Measurements from ENCODE around the gene COMMD1. TPM values are rescaled to one million over a fixed set of nuclear protein-coding genes. Genes with fewer than 3 reads are reported as not detected.

COMMD1 gene
- polyA plus RNA-seq, 1 of the 3 experiments (the other 2 are of a cell fraction) = 32.5 TPM

DNA sequence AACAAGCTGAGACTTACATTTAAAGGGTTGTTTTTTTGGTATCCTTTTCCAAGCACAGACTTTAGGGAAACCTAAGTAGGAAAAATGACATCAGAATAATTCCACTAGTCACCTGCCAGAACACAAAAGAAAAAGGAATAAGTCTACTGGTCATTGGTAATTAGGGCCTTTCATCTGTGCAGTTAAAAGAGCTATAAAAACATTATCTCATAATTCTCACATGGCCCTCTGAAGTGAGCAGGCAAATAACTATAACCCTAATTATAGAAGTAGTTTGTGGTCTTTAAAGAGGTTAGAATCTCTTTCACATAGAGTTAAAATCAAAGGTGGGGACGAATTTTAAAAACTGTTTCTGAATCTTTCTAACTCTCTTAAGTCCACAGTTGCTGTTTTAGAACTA, 179.3 kb downstream of the COMMD1 start:
- no peak overlapping the region for H3K27ac ChIP-seq (ENCODE audit: low read depth in 2 of 2, low read length in 1 of 2)
- TF ChIP-seq CHD2 (IDR thresholded peaks at IDR 0.05; ENCODE audit: low read length, partially characterized antibody) = no peak
- TF ChIP-seq, protein P1, sequence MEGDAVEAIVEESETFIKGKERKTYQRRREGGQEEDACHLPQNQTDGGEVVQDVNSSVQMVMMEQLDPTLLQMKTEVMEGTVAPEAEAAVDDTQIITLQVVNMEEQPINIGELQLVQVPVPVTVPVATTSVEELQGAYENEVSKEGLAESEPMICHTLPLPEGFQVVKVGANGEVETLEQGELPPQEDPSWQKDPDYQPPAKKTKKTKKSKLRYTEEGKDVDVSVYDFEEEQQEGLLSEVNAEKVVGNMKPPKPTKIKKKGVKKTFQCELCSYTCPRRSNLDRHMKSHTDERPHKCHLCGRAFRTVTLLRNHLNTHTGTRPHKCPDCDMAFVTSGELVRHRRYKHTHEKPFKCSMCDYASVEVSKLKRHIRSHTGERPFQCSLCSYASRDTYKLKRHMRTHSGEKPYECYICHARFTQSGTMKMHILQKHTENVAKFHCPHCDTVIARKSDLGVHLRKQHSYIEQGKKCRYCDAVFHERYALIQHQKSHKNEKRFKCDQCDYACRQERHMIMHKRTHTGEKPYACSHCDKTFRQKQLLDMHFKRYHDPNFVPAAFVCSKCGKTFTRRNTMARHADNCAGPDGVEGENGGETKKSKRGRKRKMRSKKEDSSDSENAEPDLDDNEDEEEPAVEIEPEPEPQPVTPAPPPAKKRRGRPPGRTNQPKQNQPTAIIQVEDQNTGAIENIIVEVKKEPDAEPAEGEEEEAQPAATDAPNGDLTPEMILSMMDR (IDR thresholded peaks at IDR 0.05) = no peak
- TF ChIP-seq ELF1 (IDR thresholded peaks at IDR 0.05) = no peak
- H3K4me3 ChIP-seq (ENCODE audit: low read depth in 2 of 2, low read length in 1 of 2) = no peak overlapping the region
- no peaks in the 10 kb centered on the region for H3K9me3 ChIP-seq
- H3K9ac ChIP-seq = no peak overlapping the region
- POLR2A ChIA-PET = no interaction called here
- no peaks in the 10 kb centered on the region for H3F3A ChIP-seq (replicated peaks; ENCODE audit: insufficient read depth)
- H3K4me1 ChIP-seq (ENCODE audit: control insufficient read depth in 1 of 2, insufficient read depth in 2 of 2, low read depth in 1 of 2, low read length in 1 of 2) = no peaks in the 10 kb centered on the region
- 56% methylated on average over 1 of the region's 1 CpG for WGBS (ENCODE audit: low lambda C conversion rate)
- no peaks in the 10 kb centered on the region for H3K27me3 ChIP-seq (ENCODE audit: insufficient read depth)
- no peaks in the 10 kb centered on the region for H4K20me1 ChIP-seq (ENCODE audit: insufficient read depth)
- H2AFZ ChIP-seq (ENCODE audit: low read depth) = no peak overlapping the region
- no peak for DNase-seq
- no peaks in the 10 kb centered on the region for H3K79me2 ChIP-seq (ENCODE audit: insufficient read depth)
- no peaks in the 10 kb centered on the region for H3K36me3 ChIP-seq (replicated peaks in 1 of 2; ENCODE audit: control insufficient read depth in 1 of 2, insufficient read depth in 2 of 2, low read length in 1 of 2)
- CTCF ChIA-PET = no interaction called here
- no peaks in the 10 kb centered on the region for H3K9me2 ChIP-seq
- no peak overlapping the region for H3K4me2 ChIP-seq

DNA sequence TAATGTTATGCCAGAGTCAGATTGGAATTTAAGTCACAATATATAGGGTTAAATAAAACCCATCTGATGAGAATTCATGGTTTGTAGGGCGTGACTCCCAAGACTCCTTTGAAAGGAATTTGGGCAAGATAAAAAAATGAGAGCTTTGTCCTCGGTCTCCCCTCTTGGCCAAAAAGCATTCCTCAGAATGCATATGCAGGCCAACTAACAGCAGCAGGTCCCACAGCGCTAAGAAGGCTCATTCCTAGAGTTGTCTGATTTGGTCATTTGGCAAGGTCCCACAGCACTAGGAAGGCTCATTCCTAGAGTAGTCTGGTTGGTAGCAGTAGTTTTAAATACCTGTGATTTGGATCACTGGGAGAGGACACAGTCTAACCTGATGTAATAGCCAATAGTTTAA, 184.2 kb downstream of the COMMD1 start:
- POLR2A ChIA-PET = no interaction called here
- TF ChIP-seq, protein P2, sequence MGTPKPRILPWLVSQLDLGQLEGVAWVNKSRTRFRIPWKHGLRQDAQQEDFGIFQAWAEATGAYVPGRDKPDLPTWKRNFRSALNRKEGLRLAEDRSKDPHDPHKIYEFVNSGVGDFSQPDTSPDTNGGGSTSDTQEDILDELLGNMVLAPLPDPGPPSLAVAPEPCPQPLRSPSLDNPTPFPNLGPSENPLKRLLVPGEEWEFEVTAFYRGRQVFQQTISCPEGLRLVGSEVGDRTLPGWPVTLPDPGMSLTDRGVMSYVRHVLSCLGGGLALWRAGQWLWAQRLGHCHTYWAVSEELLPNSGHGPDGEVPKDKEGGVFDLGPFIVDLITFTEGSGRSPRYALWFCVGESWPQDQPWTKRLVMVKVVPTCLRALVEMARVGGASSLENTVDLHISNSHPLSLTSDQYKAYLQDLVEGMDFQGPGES (IDR thresholded peaks at IDR 0.05; ENCODE audit: low read depth, low read length) = no peak
- TF ChIP-seq SMC3 (IDR thresholded peaks at IDR 0.05; ENCODE audit: low read depth, low read length) = no peak
- no peaks in the 10 kb centered on the region for H3K9me3 ChIP-seq
- H3K27me3 ChIP-seq (ENCODE audit: insufficient read depth) = no peaks in the 10 kb centered on the region
- 92% methylated on average over 3 of the region's 3 CpGs for WGBS (ENCODE audit: low lambda C conversion rate)
- no peaks in the 10 kb centered on the region for H3F3A ChIP-seq (replicated peaks; ENCODE audit: insufficient read depth)
- H3K27ac ChIP-seq (ENCODE audit: low read depth in 2 of 2, low read length in 1 of 2) = no peak overlapping the region
- H3K36me3 ChIP-seq (replicated peaks in 1 of 2; ENCODE audit: control insufficient read depth in 1 of 2, insufficient read depth in 2 of 2, low read length in 1 of 2) = no peaks in the 10 kb centered on the region
- H3K4me1 ChIP-seq (ENCODE audit: control insufficient read depth in 1 of 2, insufficient read depth in 2 of 2, low read depth in 1 of 2, low read length in 1 of 2) = no peaks in the 10 kb centered on the region
- no peak overlapping the region for H3K4me2 ChIP-seq
- H3K4me3 ChIP-seq (ENCODE audit: low read depth in 2 of 2, low read length in 1 of 2) = no peak overlapping the region
- H3K79me2 ChIP-seq (ENCODE audit: insufficient read depth) = no peaks in the 10 kb centered on the region
- DNase-seq = no peak
- no peaks in the 10 kb centered on the region for H4K20me1 ChIP-seq (ENCODE audit: insufficient read depth)
- no peak overlapping the region for H2AFZ ChIP-seq (ENCODE audit: low read depth)
- CTCF ChIA-PET = no interaction called here
- no peaks in the 10 kb centered on the region for H3K9me2 ChIP-seq
- no peak overlapping the region for H3K9ac ChIP-seq

DNA sequence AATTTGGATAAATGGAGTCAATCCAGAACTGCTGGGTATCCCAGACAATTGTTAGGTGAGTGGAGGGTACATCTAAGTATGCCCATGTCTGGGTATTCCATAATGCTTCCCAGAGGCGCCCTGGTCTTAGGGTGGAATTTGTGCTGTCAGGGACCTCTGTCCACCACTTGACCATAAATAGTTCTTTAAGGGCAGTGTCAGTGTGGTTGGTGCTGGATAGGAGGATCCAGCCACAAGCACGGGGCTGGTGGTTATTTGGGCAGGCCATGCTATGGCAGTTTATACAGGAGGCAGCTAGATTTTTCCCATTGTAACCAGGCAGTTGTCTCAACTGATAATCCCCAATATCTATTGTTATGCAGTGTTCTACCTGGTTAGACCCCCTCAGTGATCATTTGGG, 186.0 kb downstream of the COMMD1 start:
- Histone ChIP-seq H3F3A (replicated peaks; ENCODE audit: insufficient read depth) (no peaks in the 10 kb centered on the region), H3K4me3 (ENCODE audit: low read depth in 2 of 2, low read length in 1 of 2) (no peak overlapping the region), H3K27ac (ENCODE audit: low read depth in 2 of 2, low read length in 1 of 2) (no peak overlapping the region), H3K4me2 (no peak overlapping the region), H2AFZ (ENCODE audit: low read depth) (no peak overlapping the region), H3K36me3 (replicated peaks in 1 of 2; ENCODE audit: control insufficient read depth in 1 of 2, insufficient read depth in 2 of 2, low read length in 1 of 2) (no peaks in the 10 kb centered on the region), H3K9me3 (no peaks in the 10 kb centered on the region), H3K4me1 (ENCODE audit: control insufficient read depth in 1 of 2, insufficient read depth in 2 of 2, low read depth in 1 of 2, low read length in 1 of 2) (no peaks in the 10 kb centered on the region), H3K9me2 (no peaks in the 10 kb centered on the region), H3K9ac (no peak overlapping the region), H4K20me1 (ENCODE audit: insufficient read depth) (no peaks in the 10 kb centered on the region), H3K27me3 (ENCODE audit: insufficient read depth) (no peaks in the 10 kb centered on the region), H3K79me2 (ENCODE audit: insufficient read depth) (no peaks in the 10 kb centered on the region)
- TF ChIP-seq, protein P3, sequence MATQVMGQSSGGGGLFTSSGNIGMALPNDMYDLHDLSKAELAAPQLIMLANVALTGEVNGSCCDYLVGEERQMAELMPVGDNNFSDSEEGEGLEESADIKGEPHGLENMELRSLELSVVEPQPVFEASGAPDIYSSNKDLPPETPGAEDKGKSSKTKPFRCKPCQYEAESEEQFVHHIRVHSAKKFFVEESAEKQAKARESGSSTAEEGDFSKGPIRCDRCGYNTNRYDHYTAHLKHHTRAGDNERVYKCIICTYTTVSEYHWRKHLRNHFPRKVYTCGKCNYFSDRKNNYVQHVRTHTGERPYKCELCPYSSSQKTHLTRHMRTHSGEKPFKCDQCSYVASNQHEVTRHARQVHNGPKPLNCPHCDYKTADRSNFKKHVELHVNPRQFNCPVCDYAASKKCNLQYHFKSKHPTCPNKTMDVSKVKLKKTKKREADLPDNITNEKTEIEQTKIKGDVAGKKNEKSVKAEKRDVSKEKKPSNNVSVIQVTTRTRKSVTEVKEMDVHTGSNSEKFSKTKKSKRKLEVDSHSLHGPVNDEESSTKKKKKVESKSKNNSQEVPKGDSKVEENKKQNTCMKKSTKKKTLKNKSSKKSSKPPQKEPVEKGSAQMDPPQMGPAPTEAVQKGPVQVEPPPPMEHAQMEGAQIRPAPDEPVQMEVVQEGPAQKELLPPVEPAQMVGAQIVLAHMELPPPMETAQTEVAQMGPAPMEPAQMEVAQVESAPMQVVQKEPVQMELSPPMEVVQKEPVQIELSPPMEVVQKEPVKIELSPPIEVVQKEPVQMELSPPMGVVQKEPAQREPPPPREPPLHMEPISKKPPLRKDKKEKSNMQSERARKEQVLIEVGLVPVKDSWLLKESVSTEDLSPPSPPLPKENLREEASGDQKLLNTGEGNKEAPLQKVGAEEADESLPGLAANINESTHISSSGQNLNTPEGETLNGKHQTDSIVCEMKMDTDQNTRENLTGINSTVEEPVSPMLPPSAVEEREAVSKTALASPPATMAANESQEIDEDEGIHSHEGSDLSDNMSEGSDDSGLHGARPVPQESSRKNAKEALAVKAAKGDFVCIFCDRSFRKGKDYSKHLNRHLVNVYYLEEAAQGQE (IDR thresholded peaks at IDR 0.05; ENCODE audit: low read depth, low read length) = no peak
- TF ChIP-seq EP300 (IDR thresholded peaks at IDR 0.05; ENCODE audit: borderline replicate concordance in 1 of 2, low read depth in 1 of 2, low read length in 1 of 2) (no peak), MEF2A (IDR thresholded peaks at IDR 0.05; ENCODE audit: borderline replicate concordance, low read depth) (no peak)
- ChIA-PET CTCF (interaction anchor here (0.7 kb wide), 1 partner anchor 14 kb away, joined by 3 read pairs; no protein-coding TSS in a partner anchor), POLR2A (no interaction called here)
- WGBS (ENCODE audit: low lambda C conversion rate) = no CpG with 5 or more reads among the region's 2 CpGs
- DNase-seq = no peak
